Neutrophil (primary cell): ENCODE data around the gene OBP2A.

Experiments
- H3K27ac ChIP-seq: fragments of 200-600 bp; sonication (generic); 2 replicates; pipeline ENCODE4 v1.5.1; 2016; ENCODE audit warnings: mild to moderate bottlenecking, moderate library complexity
- H3K27me3 ChIP-seq: fragments of 200-600 bp; sonication (generic); 2 replicates; pipeline ENCODE4 v1.6.0; 2016; ENCODE audit warnings: mild to moderate bottlenecking
- H3K36me3 ChIP-seq: fragments of 200-600 bp; sonication (generic); 2 replicates; pipeline ENCODE4 v1.5.1; 2017
- H3K4me1 ChIP-seq, 2 experiments: fragments of 200-600 bp in 1 of 2; sonication (generic) in 1 of 2; 1 replicate in 1 of 2; 2 replicates in 1 of 2; pipeline versions ENCODE4 v1.5.1 to v1.6.1; 2013 to 2016; ENCODE audit warnings: low read depth in 1 of 2, low read length in 1 of 2, mild to moderate bottlenecking in 1 of 2, moderate library complexity in 1 of 2; ENCODE audit not compliant: control insufficient read depth in 1 of 2, insufficient read depth in 1 of 2
- H3K4me3 ChIP-seq, 2 experiments: fragments of 200-600 bp in 1 of 2; sonication (generic) in 1 of 2; 1 replicate in 1 of 2; 2 replicates in 1 of 2; pipeline ENCODE4 v1.5.1; 2013 to 2016; ENCODE audit warnings: low read depth in 1 of 2, low read length in 1 of 2, mild to moderate bottlenecking in 1 of 2, moderate library complexity in 1 of 2
- H3K9me3 ChIP-seq: fragments of 200-600 bp; sonication (generic); 2 replicates; pipeline ENCODE4 v1.5.1; 2016
- CTCF ChIP-seq: fragments of 200-600 bp; sonication (generic); IDR thresholded peaks from 2 replicates; pipeline ENCODE4 v1.5.1; 2016; ENCODE audit warnings: antibody characterized with exemption

OBP2A gene

GRCh38 chr9:135588886-135589595 lies 43.1 kb downstream of the OBP2A start:
- no peak for TF ChIP-seq CTCF
- H3K4me1 ChIP-seq, result no peaks in the 10 kb centered on the region

GRCh38 chr9:135589596-135590485 lies 43.9 kb downstream of the OBP2A start:
- Histone ChIP-seq H3K27ac (no peak overlapping the region), H3K4me3 (no peak overlapping the region), H3K36me3 (no peaks in the 10 kb centered on the region), H3K9me3 (no peaks in the 10 kb centered on the region), H3K4me1 (no peaks in the 10 kb centered on the region), H3K27me3 (no peaks in the 10 kb centered on the region)
- TF ChIP-seq CTCF, result no peak

More at GRCh38 chr9:135588886-135589595, 43.1 kb downstream of the OBP2A start:
- H3K27me3 ChIP-seq, result no peaks in the 10 kb centered on the region
- H3K27ac ChIP-seq, result no peak overlapping the region
- no peaks in the 10 kb centered on the region for H3K36me3 ChIP-seq
- H3K4me3 ChIP-seq, result no peak overlapping the region
- no peaks in the 10 kb centered on the region for H3K9me3 ChIP-seq

GRCh38 chr9:135590486-135591079 lies 44.7 kb downstream of the OBP2A start:
- Histone ChIP-seq H3K4me1 (no peaks in the 10 kb centered on the region), H3K9me3 (no peaks in the 10 kb centered on the region), H3K27ac (no peak overlapping the region), H3K27me3 (no peaks in the 10 kb centered on the region), H3K4me3 (no peak overlapping the region), H3K36me3 (no peaks in the 10 kb centered on the region)
- TF ChIP-seq CTCF, result no peak

GRCh38 chr9:135591506-135592330 lies 45.8 kb downstream of the OBP2A start:
- Histone ChIP-seq H3K36me3 (no peaks in the 10 kb centered on the region), H3K27ac (no peak overlapping the region), H3K4me1 (no peaks in the 10 kb centered on the region), H3K9me3 (no peaks in the 10 kb centered on the region), H3K27me3 (no peaks in the 10 kb centered on the region), H3K4me3 (no peak overlapping the region)
- no peak for TF ChIP-seq CTCF

- H3K9me3 ChIP-seq, result no peaks in the 10 kb centered on the region
- peaks cover 1% of the 10 kb centered on the region for H3K27me3 ChIP-seq
- H3K4me3 ChIP-seq, result no peak overlapping the region
- no peak overlapping the region for H3K27ac ChIP-seq
- no peaks in the 10 kb centered on the region for H3K36me3 ChIP-seq
- H3K4me1 ChIP-seq, result no peaks in the 10 kb centered on the region
- no peak for TF ChIP-seq CTCF
Observed at GRCh38 chr9:135592331-135592590, 46.3 kb downstream of the OBP2A start.
